HG02870 (cell line): ENCODE results near the gene BMPER.
"Not testable (repeated sequence)": the region's sequence is repeated elsewhere in the genome, so short reads cannot be mapped to it uniquely, and the experiment has no call there.

ENCODE experiments used
- ATAC-seq: cut with Tn5 transposase; IDR thresholded peaks from one replicate; pipeline ENCODE4 v1.9.1; 2021; ENCODE audit warnings: mild to moderate bottlenecking, moderate library complexity; ENCODE audit not compliant: unreplicated experiment

Gene BMPER

DNA sequence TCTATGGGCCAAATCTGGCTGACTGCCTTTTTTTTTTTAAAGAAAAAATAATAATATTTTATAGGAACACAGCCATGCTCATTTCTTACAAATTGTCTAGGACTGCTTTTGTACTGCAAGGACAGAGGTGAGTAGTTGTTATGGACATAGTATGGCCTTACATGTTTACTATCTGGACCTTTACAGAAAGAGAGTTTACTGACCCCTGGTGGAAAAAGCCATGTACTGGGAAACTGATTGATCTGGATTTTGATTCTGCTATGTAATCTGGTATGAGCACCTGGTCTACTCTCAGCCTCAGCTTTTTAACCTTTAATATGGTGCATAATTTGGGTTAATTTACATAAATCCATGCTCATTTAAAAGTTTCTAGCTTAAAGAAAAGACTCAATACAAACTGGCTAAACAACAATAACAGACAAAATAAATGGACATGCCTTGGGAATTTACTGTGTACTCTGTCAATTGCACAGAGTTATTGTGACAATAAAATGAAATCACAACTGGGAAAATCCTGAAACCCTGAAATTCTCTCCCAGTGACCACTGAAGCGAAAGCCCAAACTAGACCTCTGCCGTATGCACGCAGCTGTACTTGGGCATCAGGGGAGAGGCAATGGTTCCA is 260.7 kb downstream of the BMPER start:
- no peak for ATAC-seq

GRCh38 chr7:34168013-34168412 is 262.7 kb downstream of the BMPER start:
- no peak for ATAC-seq

GRCh38 chr7:34174688-34175616 is 269.6 kb downstream of the BMPER start:
- not testable (repeated sequence) for ATAC-seq

DNA sequence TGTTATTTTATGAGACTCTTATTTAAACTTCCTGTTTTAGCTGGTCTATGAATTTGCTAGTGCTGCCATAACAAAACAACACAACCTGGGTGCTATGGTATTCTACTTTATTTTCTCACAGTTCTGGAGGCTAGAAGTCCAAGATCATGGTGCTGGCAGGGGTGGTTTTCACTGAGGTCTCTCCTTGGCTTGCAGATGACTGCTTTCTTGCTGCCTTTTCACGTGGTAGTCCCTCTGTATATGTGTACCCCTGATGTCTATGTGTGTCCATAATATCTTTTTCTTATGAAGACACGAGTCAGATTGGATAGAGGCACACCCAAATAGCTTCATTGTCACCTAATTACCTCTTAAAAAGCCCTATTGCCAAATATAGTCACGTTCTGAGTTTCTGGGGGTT is 270.5 kb downstream of the BMPER start:
- no peak for ATAC-seq

DNA sequence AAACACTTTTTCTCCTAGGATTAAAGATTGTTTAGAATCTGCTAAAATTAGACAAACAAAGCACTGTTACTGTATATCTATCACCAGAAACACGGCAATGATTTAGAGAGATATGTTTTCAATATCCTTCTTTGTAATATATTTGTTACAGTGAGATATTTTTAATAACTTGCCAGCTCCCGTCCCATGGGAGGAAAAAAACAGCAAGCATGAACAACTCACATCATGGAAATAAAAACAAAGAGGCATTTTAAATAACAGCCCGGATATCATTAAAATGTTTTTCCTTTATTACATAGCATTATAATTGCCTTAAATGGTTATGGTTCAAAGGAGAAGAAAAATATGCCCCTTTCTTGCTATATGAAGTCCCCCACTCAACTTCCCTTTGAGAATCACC is 272.1 kb downstream of the BMPER start:
- ATAC-seq: no peak

DNA sequence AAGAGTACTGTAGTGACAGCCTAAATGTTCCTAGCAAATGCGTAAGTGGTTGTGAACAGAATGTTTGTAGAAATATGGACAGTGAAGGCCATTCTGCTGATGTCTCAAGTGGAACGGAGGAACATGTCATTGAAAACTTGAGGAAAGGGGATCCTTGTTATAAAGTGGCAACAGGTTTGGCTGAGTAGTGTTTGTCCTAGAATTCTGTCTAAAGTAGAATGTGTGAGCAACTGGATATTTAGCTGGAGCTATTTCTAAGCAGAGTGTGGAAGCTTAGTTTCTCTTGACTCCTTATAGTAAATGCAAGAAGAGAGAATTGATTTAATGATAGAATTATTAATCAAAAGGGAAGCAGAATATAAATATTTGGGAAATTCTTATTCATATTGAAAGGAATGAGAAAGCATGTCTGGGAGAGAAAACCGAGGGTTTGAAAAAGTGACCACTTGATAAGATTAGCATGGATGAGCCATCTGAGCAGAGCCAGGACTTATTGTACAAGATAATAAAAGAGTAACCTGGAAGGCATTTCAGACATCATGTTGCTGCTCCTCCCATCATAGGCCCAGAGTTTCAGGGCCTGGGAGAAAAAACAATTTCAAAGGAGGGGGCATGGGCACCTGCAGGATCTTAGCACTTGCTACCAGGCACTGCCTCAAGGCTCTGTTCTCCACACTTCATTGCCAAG is 276.1 kb downstream of the BMPER start:
- ATAC-seq: no peak

DNA sequence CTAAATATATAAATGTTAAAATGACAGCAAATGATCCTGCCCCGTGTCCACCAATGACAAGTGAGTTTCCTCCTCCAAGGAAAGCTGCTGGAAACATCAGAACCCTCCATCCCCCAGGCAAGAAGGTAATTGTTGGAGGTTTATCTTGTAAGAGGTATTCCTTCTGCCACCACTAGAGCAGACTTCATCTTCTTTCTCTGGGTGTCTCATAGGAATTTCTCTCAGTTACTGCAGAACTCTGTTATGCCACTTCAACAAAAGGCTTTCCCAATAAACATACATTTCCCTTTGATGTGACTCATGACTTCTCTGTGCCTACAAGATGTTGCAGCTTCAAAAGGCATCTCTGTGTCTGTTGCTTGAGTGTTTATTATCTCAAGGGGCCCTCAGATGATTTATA is 279.1 kb downstream of the BMPER start:
- ATAC-seq: no peak

GRCh38 chr7:34187798-34188307 is 282.5 kb downstream of the BMPER start:
- no peak for ATAC-seq

DNA sequence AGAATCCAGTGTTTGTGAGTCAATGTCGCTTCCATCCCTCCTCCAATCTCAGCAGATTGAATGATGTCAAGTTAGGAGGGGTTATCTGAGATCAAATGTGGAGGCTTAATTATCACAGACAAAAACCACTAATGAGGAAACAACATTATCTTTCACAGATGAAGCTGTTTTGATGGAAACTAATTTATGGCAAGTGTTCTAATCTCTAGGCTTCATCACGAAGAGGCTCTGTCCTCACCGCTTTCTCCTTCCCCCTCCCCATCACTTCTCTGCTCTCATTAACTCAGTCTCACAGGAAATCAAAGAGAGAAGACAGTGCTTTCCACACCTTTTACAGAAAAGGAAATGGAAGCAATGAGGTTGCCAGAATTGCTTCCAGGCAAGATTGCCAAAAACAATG is 283.7 kb downstream of the BMPER start:
- no peak for ATAC-seq

GRCh38 chr7:34190299-34190698 is 285.0 kb downstream of the BMPER start:
- ATAC-seq: no peak

- ATAC-seq: no peak
Observed at GRCh38 chr7:34191162-34191561, 285.8 kb downstream of the BMPER start.

- no peak for ATAC-seq
Observed at GRCh38 chr7:34191771-34192479, 286.6 kb downstream of the BMPER start.

DNA sequence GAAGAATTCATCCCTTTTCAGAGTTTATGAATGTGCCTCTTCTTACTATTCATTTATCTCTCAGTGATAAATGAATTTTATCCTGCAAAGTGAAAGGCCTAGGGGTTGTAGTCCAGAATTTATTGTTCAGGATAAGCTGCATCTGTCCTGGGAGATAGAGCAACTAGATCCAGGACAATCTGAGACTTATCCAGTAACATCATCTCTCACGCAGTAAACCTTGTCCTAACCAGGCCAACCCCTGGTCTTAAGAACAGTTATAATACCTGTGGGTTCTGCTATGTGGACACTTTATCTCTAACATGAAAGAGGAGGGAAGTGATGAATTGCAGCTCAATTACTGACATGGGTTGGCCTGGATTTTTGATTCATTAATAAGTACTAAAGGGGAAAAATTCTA is 287.6 kb downstream of the BMPER start:
- ATAC-seq: no peak

GRCh38 chr7:34198231-34198641 is 292.9 kb downstream of the BMPER start:
- no peak for ATAC-seq
